Activated CD8-positive, alpha-beta memory T cell treated with anti-CD3 and anti-CD28 coated beads, Interleukin-2, amount 50 U/mL, for 24 hours (primary cell): ENCODE results near the gene ARHGEF38.
A peak's percentile ranks its signal among the peaks of the same experiment; 100 is the strongest.
"Not testable (repeated sequence)": the region's sequence is repeated elsewhere in the genome, so short reads cannot be mapped to it uniquely, and the experiment has no call there.

Experiments
- DNase-seq: peaks from one replicate; pipeline ENCODE4 v3.0.0-alpha.2; 2020; ENCODE audit errors: extremely low read depth

The ARHGEF38 gene

GRCh38 chr4:105651884-105652283, 99.5 kb downstream of the ARHGEF38 start:
- DNase-seq: no peak

GRCh38 chr4:105652286-105652888, 100.0 kb downstream of the ARHGEF38 start:
- no peak for DNase-seq

GRCh38 chr4:105657117-105657765, 104.8 kb downstream of the ARHGEF38 start:
- DNase-seq: no peak

GRCh38 chr4:105659190-105659589, 106.8 kb downstream of the ARHGEF38 start:
- no peak for DNase-seq

GRCh38 chr4:105661028-105661427, 108.6 kb downstream of the ARHGEF38 start:
- DNase-seq: no peak

- no peak for DNase-seq
These were observed 110.7 kb downstream of the ARHGEF38 start for GRCh38 chr4:105662935-105663675.

- DNase-seq: no peak
These were observed 114.3 kb downstream of the ARHGEF38 start for GRCh38 chr4:105666693-105667092.

- DNase-seq: no peak
These were observed 118.3 kb downstream of the ARHGEF38 start for GRCh38 chr4:105670684-105671083.

GRCh38 chr4:105671301-105671700, 118.9 kb downstream of the ARHGEF38 start:
- DNase-seq: no peak

GRCh38 chr4:105674011-105674410, 121.6 kb downstream of the ARHGEF38 start:
- DNase-seq: no peak

GRCh38 chr4:105677709-105678108, 125.3 kb downstream of the ARHGEF38 start:
- no peak for DNase-seq

GRCh38 chr4:105679186-105679585, 126.8 kb downstream of the ARHGEF38 start:
- no peak for DNase-seq

GRCh38 chr4:105683038-105683437, 130.6 kb downstream of the ARHGEF38 start:
- no peak for DNase-seq

GRCh38 chr4:105686571-105686970, 134.2 kb downstream of the ARHGEF38 start:
- DNase-seq: no peak

GRCh38 chr4:105694812-105695211, 142.4 kb downstream of the ARHGEF38 start:
- DNase-seq: not testable (repeated sequence)

- DNase-seq: not testable (repeated sequence)
These were observed 143.4 kb downstream of the ARHGEF38 start for GRCh38 chr4:105695832-105696231.

- DNase-seq: no peak
These were observed 146.2 kb downstream of the ARHGEF38 start for GRCh38 chr4:105698607-105699006.

- DNase-seq: no peak
These were observed 155.4 kb downstream of the ARHGEF38 start for GRCh38 chr4:105707782-105708180.

- DNase-seq: peak; percentile 76
These were observed 156.0 kb downstream of the ARHGEF38 start, which contains the start of the genes GSTCD and INTS12 for GRCh38 chr4:105708181-105709080. TSS of gene GSTCD (plus strand) at chr4:105708784. CDS start at chr4:105717614, 8,830 bp downstream. TSS of gene INTS12 (minus strand) at chr4:105708689. CDS start at chr4:105700005, 8,684 bp downstream.

GRCh38 chr4:105709081-105709450, 156.6 kb downstream of the ARHGEF38 start:
- DNase-seq: no peak

GRCh38 chr4:105710012-105710600, 157.7 kb downstream of the ARHGEF38 start:
- DNase-seq: no peak
